A673 (cell line): Measurements from ENCODE around the gene CLPX. TPM values are rescaled to one million over a fixed set of nuclear protein-coding genes. Genes with fewer than 3 reads are reported as not detected.
"Not testable (repeated sequence)": the region's sequence is repeated elsewhere in the genome, so short reads cannot be mapped to it uniquely, and the experiment has no call there.

Experiments used
- BruUV-seq: library from RNA; stranded (reverse); fragments of 400-500 nt; replicated peaks from 2 replicates; lab custom pipeline; 2021; lab: Mats Ljungman, UMichigan
- CTCF ChIA-PET: fragments of 300-600 bp; sonication (Branson Sonifier 250); formaldehyde crosslinking; loops from one replicate; lab custom pipeline; 2022; ENCODE audit warnings: antibody characterized with exemption; lab: Charles Lee
- POLR2A ChIA-PET: fragments of 300-600 bp; sonication (Branson Sonifier 250); formaldehyde crosslinking; loops from one replicate; lab custom pipeline; 2022; ENCODE audit warnings: antibody characterized with exemption; ENCODE audit not compliant: low non-redundant PET; lab: Charles Lee
- DNase-seq: peaks from one replicate; pipeline ENCODE4 v3.0.0-alpha.2; 2015; ENCODE audit warnings: low spot score
- H3K27ac ChIP-seq: fragments of 200-600 bp; sonication (generic); 2 replicates; pipeline ENCODE4 v1.5.1; 2016; ENCODE audit warnings: mixed run types, low read depth, mild to moderate bottlenecking, mixed read lengths, antibody characterized with exemption, low read length; ENCODE audit not compliant: poor library complexity, severe bottlenecking
- H3K27me3 ChIP-seq: fragments of 200-600 bp; sonication (generic); replicated peaks from 2 replicates; pipeline ENCODE4 v1.6.1; 2017; ENCODE audit warnings: mixed run types, low read depth, mild to moderate bottlenecking, mixed read lengths, antibody characterized with exemption, low read length; ENCODE audit not compliant: insufficient read depth, poor library complexity
- H3K36me3 ChIP-seq: fragments of 200-600 bp; sonication (generic); 2 replicates; pipeline ENCODE4 v1.6.1; 2016; ENCODE audit warnings: mixed run types, mild to moderate bottlenecking, mixed read lengths, antibody characterized with exemption, low read length; ENCODE audit not compliant: insufficient read depth, poor library complexity, severe bottlenecking
- H3K4me1 ChIP-seq: fragments of 200-600 bp; sonication (generic); 2 replicates; pipeline ENCODE4 v1.6.1; 2017; ENCODE audit warnings: mixed run types, mild to moderate bottlenecking, mixed read lengths, antibody characterized with exemption, low read length; ENCODE audit not compliant: insufficient read depth, poor library complexity, severe bottlenecking
- H3K4me3 ChIP-seq: fragments of 200-600 bp; sonication (generic); 2 replicates; pipeline ENCODE4 v1.5.1; 2016; ENCODE audit warnings: low read depth, mixed run types, mild to moderate bottlenecking, mixed read lengths, low read length; ENCODE audit not compliant: poor library complexity, severe bottlenecking
- H3K9me3 ChIP-seq: fragments of 200-600 bp; sonication (generic); 2 replicates; pipeline ENCODE4 v1.6.1; 2016; ENCODE audit warnings: mixed run types, low read depth, mild to moderate bottlenecking, mixed read lengths, antibody characterized with exemption, low read length; ENCODE audit not compliant: poor library complexity, severe bottlenecking
- EZH2 ChIP-seq: fragments of 200-600 bp; sonication (generic); IDR thresholded peaks from 2 replicates; pipeline ENCODE4 v1.6.1; 2017; ENCODE audit warnings: borderline replicate concordance, low read depth, mild to moderate bottlenecking, mixed read lengths, antibody characterized with exemption, low read length; ENCODE audit not compliant: poor library complexity, severe bottlenecking
- intact Hi-C: fragments of 100-400 bp; cut with micrococcal nuclease; formaldehyde crosslinking; loops from one replicate; pipeline ENCODE4 v1.10.0; 2022; ENCODE audit not compliant: unreplicated experiment
- total RNA-seq: library from RNA; stranded (reverse); gene quantifications from 2 replicates; pipeline ENCODE4 v1.2.3, GENCODE V29; 2021
- TF ChIP-seq, protein P1 (sequence below): fragments of 300-800, 200-600 bp; sonication (generic); conservative IDR thresholded peaks from 2 replicates; pipeline ENCODE4 v1.5.1; 2017; ENCODE audit warnings: low read depth, mild to moderate bottlenecking, antibody characterized with exemption, low read length, moderate library complexity, mixed read lengths

The CLPX gene
- total RNA-seq, 1 experiment from 2014 or later: 60.2 TPM

DNA sequence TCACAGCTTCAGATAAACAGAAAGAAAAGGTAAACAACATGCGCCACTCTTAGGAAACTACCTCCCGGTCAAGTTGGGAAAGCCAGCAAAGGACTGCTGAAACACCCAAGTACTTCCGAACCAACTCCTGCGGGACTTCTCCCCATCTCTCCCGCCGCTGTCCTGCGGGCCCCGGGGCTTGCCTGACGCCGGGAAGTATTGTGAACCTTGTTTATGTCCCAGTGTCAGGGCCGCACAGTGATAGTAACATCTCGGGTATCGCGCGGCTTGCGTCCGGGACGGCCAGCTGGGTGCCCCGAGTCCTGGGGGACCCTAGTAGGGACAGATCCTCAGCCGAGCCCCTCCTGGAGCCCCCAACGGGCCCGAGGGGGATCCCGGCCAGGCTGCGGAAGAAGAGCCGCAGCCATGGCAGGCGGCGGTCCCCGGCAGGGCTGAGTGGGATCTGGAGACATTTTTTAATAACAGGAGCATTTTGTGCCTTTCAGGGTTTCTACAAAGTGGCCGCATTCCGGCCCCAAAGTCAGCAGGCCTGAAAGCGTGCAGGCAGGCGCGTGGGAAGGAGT lies 756 bp downstream of the CLPX start:
- Histone ChIP-seq H3K27me3 (no peaks in the 10 kb centered on the region), H3K9me3 (no peaks in the 10 kb centered on the region), H3K27ac (peak overlapping the region; percentile 84), H3K36me3 (peaks cover 10% of the 10 kb centered on the region), H3K4me3 (peak overlapping the region; percentile 83), H3K4me1 (no peaks in the 10 kb centered on the region)
- intact Hi-C loops: no loop called here
- DNase-seq: peak; percentile 62
- CTCF ChIA-PET: no interaction called here
- no TSS peak for BruUV-seq
- POLR2A ChIA-PET: no interaction called here
- TF ChIP-seq EZH2: no peak
- TF ChIP-seq, protein P1, sequence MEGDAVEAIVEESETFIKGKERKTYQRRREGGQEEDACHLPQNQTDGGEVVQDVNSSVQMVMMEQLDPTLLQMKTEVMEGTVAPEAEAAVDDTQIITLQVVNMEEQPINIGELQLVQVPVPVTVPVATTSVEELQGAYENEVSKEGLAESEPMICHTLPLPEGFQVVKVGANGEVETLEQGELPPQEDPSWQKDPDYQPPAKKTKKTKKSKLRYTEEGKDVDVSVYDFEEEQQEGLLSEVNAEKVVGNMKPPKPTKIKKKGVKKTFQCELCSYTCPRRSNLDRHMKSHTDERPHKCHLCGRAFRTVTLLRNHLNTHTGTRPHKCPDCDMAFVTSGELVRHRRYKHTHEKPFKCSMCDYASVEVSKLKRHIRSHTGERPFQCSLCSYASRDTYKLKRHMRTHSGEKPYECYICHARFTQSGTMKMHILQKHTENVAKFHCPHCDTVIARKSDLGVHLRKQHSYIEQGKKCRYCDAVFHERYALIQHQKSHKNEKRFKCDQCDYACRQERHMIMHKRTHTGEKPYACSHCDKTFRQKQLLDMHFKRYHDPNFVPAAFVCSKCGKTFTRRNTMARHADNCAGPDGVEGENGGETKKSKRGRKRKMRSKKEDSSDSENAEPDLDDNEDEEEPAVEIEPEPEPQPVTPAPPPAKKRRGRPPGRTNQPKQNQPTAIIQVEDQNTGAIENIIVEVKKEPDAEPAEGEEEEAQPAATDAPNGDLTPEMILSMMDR: no peak

DNA sequence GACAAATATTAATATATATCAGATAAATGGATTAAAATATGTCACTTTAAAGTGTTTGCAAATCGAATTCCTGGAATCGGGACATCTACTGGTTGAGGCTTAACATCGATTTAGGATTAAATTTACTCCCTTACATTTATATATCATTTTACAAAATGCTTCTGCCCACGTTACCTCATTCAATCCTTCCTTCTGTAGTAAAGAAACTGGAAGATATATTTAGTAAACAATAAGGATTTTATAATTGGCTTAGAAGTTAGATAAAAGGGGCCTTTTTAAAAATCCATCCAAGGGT lies 1.3 kb downstream of the CLPX start:
- peaks cover 14% of the 10 kb centered on the region for H3K36me3 ChIP-seq
- H3K4me1 ChIP-seq: no peaks in the 10 kb centered on the region
- H3K4me3 ChIP-seq: peak overlapping the region; percentile 83
- DNase-seq: no peak
- intact Hi-C loops: no loop called here
- TSS peak; percentile 43 for BruUV-seq
- POLR2A ChIA-PET: no interaction called here
- H3K27ac ChIP-seq: peak overlapping the region; percentile 84
- H3K27me3 ChIP-seq: no peaks in the 10 kb centered on the region
- H3K9me3 ChIP-seq: no peaks in the 10 kb centered on the region
- TF ChIP-seq, protein P1: no peak
- no peak for TF ChIP-seq EZH2
- CTCF ChIA-PET: no interaction called here

DNA sequence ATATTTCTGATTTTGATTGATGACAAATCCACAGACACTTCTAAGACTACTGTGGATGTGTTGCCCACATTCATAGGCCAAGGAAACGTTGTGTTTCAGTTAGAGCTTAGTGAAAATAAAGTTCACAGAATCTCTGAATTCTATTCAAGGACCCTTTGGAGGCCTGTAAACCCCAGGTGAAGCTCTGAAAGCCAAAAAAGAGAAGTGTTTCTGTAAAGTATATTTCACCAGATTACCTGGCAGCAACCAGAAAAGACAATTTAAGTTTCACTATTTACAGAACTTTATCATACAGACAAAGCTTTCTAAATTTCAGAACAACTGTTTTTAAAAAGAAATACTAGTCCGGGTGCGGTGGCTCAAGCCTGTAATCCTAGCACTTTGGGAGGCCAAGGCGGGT lies 2.6 kb downstream of the CLPX start:
- no TSS peak for BruUV-seq
- intact Hi-C loops: no loop called here

DNA sequence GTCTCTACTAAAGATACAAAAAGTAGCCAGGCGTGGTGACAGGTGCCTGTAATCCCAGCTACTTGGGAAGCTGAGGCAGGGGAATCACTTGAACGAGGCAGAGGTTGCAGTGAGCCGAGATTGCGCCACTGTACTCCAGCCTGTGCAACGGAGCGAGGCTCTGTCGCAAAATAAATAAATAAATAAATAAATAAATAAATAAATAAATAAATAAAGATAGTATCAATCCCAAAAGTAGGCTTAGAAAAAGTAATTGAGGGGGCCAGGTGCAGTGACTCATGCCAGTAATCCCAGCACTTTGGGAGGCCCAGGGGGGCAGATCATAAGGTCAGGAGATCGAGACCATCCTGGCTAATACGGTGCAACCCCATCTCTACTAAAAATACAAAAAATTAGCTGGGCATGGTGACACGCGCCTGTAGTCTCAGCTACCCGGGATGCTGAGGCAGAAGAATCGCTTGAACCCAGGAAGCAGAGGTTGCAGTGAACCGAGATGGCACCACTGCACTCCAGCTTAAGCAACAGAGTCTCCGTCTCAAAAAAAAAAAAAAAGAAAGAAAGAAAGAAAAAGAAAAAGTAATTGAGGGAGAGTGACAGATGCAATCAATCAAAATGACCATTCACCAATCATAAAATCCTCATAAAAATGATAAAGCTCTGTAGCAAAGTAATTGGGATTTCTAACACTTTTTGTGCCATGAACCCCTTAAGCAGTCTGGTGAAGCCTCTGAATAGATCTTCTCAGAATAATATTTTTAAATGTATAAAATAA lies 3.4 kb downstream of the CLPX start:
- H3K9me3 ChIP-seq, intact Hi-C loops, H3K27ac ChIP-seq, DNase-seq, H3K4me1 ChIP-seq, BruUV-seq, H3K27me3 ChIP-seq, H3K4me3 ChIP-seq: not testable (repeated sequence)
- H3K36me3 ChIP-seq: peaks cover 35% of the 10 kb centered on the region
- CTCF ChIA-PET: interaction anchor here (0.6 kb wide), 1 partner anchor 89 kb away, joined by 5 read pairs; no protein-coding TSS in a partner anchor
- POLR2A ChIA-PET: interaction anchor here (0.6 kb wide), 1 partner anchor 399 kb away, joined by 9 read pairs; no protein-coding TSS in a partner anchor

More for the DNA sequence above, 2.6 kb downstream of the CLPX start:
- no peak overlapping the region for H3K4me3 ChIP-seq
- POLR2A ChIA-PET: no interaction called here
- CTCF ChIA-PET: interaction anchor here (0.6 kb wide), 1 partner anchor 88 kb away, joined by 5 read pairs; no protein-coding TSS in a partner anchor
- H3K27ac ChIP-seq: no peak overlapping the region
- no peaks in the 10 kb centered on the region for H3K4me1 ChIP-seq
- peaks cover 27% of the 10 kb centered on the region for H3K36me3 ChIP-seq
- no peak for DNase-seq
- TF ChIP-seq, protein P1: no peak
- no peak for TF ChIP-seq EZH2
- no peaks in the 10 kb centered on the region for H3K27me3 ChIP-seq
- H3K9me3 ChIP-seq: no peaks in the 10 kb centered on the region
